ENCODE measurements around the gene GRAMD2B.
"Not testable (repeated sequence)": the region's sequence is repeated elsewhere in the genome, so short reads cannot be mapped to it uniquely, and the experiment has no call there.

The GRAMD2B gene

GRCh38 chr5:126515337-126515736 is 92.1 kb downstream of the GRAMD2B start:
- DNase-seq, result no peak

DNA sequence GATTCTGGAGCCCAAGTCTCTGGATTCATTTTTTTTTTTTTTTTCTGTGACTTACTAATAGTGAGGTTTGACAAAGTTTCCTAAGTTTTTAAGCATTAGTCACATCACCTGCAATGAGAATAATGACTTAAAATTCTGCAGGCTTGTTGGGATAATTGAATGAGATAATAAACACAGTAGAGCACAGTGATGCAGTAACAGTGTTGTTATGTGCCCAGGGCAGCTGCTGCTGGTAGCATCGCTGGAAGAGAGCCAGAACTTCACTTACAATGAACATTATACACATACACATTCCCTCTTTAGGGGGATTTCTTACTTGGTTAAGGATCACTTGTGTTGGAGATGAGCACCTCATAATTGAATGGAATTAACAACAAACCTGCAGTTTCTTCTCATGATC is 92.9 kb downstream of the GRAMD2B start:
- DNase-seq, result peak; percentile 26

GRCh38 chr5:126516852-126517251 is 93.6 kb downstream of the GRAMD2B start:
- no peak for DNase-seq

DNA sequence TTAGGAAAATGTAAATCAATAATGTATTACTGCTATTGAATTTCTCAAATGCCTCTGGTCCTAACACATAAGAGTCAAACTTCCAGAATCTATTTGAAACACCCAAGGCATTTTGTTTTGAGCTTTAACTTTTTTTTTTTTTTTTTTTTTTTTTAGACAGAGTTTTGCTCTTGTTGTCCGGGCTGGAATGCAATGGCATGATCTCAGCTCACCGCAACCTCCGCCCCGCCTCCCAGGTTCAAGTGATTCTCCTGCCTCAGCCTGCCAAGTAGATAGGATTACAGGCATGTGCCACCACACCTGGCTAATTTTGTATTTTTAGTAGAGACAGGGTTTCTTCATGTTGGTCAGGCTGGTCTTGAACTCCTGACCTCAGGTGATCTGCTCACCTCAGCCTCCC is 96.0 kb downstream of the GRAMD2B start:
- DNase-seq, result not testable (repeated sequence)

GRCh38 chr5:126519637-126520592 is 96.7 kb downstream of the GRAMD2B start:
- DNase-seq, result peak; percentile 27

- DNase-seq, result no peak
Measured at GRCh38 chr5:126520593-126520953, 97.4 kb downstream of the GRAMD2B start.

GRCh38 chr5:126521130-126521529 is 97.9 kb downstream of the GRAMD2B start:
- no peak for DNase-seq

DNA sequence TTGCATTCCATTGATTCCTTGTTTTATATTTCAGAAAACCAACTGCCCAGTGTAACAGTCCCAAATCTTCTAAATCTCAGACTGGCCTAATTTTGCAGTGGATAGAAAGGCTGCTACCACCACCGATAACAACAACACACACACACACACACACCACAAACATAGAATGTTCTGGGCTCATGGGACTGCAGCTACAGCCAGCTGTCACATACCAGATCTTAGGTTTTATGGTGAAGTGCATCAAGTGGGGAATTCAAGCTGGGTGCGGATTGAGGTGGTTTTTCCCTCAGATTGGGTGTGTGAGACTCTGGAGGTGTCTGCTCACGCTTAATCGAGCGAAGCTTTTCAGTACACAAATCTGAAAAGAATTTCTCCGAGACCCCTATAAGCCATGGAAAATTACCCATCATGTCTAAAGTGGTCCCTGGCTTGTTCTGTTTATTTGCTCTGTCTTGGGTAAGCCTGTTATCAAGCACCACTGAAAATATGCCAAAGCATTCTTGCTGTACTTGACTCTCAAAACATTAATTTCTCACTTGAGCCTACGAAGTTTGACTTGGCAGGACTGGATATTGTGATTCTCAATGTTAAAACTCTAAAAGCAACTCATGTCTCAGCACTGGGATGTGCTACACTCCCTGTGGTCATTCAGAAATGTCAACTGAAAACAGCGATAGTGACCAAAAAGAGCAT is 100.8 kb downstream of the GRAMD2B start:
- no peak for DNase-seq

- peak; percentile 42 for DNase-seq
Measured at GRCh38 chr5:126525630-126526245, 102.5 kb downstream of the GRAMD2B start.

DNA sequence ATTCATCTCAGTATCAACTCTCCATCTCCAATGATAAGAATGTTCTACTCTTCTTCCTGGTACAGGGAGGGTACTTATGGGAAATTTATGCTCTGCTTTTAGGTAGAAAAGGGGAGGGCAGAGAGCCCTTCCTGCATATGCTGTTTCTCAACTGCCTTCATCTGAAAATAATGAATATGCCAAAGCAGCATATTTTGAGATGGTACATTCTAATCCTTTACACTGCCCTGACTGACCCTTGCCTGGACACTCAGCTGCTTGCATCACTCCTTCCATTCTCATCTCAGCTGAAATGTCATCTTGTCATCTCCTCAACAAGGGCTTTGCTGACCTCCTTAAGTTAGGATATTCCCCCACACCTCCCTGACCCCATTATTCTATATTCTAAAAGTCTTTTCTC is 103.3 kb downstream of the GRAMD2B start:
- DNase-seq, result no peak

DNA sequence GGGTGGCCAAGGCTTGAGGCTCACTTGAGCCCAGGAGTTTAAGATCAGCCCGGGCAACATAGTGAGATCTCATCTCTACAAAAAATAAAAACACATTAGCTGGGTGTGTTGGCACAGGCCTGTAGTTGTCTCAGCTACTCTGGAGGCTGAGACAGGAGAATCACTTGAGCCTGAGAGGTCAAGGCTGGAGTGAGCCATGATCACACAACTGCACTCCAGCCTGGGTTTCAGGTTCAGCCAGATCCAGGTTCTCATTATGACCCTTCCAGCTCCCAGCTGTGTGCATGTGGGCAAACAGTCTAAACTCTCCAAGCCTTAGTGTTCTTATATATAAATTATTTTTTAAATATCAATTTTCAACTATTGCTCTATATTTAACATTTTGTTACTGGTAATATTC is 103.9 kb downstream of the GRAMD2B start:
- DNase-seq, result no peak

DNA sequence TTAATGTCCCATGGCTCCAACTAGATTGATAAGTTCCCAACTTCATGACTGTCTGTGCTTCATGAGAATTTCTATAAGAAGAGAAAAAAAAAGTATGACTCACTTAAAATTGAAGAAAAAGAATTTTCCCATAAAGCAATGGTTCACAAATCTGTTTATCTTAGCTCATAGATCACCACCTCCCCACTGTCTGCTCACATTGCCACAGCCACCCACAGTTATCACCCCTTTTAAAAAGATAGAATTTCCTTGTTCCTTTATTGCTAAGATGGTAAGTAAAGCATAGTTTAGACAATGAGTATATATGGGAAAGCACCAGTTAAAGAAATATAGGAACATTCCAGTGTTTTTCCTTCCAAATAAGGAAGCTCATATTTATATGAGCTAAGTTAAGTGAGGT is 104.7 kb downstream of the GRAMD2B start:
- no peak for DNase-seq

DNA sequence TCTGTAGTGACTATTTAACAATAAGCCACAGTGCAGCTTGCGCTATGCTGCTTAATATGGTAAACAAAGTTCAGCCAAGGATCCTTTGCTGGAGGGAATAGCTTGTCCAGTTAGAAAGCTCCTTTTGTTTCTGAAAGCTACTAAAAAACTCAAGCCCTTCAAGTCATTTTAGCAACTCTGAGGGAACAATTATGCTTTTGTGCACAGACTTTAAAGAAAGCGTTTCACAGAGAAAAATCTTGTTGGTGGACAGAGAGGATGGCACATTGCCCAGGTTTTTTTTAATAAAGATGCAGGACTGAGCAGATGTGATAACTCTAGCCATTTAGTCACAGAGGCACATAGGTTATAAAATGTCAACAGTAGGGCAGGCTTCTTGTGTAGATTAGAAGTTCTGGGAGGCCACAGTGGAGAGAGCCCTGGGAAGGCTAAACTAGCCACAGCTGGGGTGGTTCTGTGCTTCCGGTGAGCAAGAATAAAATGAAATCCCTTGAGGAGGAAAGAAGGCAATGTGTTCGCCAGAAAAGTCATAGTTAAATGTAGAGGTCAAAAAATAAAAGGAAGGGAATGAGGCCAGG is 108.4 kb downstream of the GRAMD2B start:
- DNase-seq, result peak; percentile 65

DNA sequence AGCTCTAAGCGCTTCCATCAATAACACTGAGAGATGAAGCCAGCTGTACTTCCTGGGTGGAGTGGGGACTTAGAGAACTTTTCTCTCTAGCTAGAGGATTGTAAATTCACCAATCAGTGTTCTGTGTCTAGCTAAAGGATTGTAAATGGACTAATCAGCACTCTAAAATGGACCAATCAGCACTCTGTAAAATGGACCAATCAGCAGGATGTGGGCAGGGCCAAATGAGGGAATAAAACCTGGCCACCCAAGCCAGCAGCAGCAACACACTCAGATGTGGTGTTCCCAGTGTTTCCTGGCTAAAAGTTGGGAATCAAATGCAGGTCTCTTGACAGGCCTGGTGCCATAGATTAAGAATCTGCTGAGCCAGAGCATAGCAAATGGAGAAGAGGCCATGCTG is 111.3 kb downstream of the GRAMD2B start:
- no peak for DNase-seq

- no peak for DNase-seq
Measured at GRCh38 chr5:126535856-126536545, 112.8 kb downstream of the GRAMD2B start.

DNA sequence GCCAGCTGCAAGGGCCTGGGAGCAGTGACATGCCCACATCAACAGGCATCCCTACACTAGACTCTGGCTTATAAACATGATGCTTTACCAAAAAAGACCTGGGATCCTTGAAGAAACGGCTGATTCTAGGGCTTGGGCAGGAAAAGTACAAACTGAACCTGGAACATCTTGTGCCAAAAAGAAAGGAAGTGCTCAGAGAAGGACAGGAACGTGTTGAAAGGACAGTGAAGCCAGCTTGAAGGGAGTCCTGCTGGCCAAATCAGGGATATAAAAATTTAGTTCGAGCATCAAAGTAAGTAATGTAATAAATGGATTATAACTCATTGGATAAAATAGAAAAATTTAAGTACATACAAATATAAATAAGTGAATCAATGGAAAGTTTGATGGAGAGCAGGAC is 113.7 kb downstream of the GRAMD2B start:
- no peak for DNase-seq

DNA sequence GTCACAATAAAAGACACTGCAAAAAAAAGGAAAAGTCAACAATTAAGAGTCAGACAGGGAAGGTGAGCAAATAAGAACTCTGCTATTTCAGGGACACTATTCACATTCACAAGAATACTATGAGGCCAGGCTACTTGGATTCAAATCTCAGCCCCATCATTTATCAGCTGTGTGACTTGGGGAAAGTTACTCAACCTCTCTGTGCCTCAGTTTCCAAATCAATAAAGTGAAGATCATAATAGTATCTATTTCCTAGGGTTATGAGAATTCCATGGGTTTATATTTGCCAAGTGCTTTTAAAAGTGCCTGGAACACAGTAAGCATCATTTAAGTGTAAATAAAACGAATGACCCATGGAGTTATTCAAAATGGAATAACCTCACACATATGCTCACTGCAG is 115.4 kb downstream of the GRAMD2B start:
- DNase-seq, result no peak

GRCh38 chr5:126540631-126541030 is 117.4 kb downstream of the GRAMD2B start:
- DNase-seq, result no peak

DNA sequence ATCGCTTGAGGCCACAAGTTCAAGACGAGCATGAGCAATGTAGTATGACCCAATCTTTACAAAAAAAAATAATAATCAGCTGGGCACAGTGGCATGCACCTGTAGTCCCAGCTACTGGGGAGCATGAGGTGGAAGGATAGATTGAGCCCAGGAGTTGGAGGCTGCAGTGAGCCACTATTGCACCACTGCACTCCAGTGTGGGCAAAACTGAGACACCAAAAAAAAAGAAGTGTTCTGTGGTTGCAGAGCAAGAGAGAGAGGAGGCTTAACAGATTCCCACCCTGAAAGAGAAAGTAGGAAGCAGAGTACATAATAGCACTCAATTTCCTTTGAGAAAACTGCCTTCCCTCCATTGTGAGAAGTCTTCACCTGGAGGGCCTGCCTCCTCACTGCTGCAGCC is 119.2 kb downstream of the GRAMD2B start:
- DNase-seq, result no peak

DNA sequence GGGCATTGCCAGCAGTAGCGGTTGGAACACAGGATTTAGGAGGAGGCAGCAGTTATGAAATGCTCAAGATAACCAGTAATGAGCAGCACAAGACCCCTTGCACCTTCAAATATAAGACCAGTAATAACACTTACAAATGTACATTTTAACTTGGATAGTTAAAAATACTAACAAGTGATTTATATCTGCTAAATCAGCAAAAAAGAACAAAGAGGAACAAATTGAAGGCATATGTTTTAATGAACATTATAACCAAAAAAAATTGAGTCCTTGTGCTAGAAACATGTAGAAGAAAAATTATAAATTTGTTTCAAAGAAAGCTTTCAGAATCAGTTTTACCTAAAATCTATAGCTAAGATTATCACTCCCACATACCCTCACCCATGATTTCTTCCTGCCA is 119.8 kb downstream of the GRAMD2B start:
- no peak for DNase-seq

DNA sequence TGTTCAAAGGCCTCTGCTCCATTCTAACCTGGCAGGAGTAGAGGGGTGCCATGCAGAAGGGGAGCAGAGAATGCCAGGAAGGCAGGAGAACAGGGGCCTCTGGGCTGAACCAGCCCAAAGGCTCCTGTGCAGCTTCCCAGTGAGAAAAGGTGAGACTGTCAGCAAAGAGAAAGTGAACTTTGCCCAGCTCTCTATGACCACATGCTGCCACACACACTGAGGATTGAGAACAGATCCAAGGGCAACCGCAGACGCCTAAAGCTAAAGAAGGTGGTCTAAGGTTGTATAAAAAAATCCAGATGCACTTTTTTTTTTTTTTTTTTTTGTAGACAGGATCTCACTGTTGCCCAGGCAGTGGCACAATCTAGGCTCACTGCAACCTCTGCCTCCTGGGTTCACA is 120.5 kb downstream of the GRAMD2B start:
- DNase-seq, result no peak
